ENCODE results near the gene HSD17B14.

- TF ChIP-seq GATA3 (IDR thresholded peaks at IDR 0.05; ENCODE audit: low read depth, low read length) (no peak), GATA2 (IDR thresholded peaks at IDR 0.05; ENCODE audit: low read depth, low read length) (no peak)
Measured at GRCh38 chr19:48813123-48813913, 23.0 kb downstream of the HSD17B14 start.
